Mammary epithelial cell (primary cell): ENCODE measurements around the gene HOXC13.

Source experiments
- EZH2 ChIP-seq: IDR thresholded peaks from 2 replicates; pipeline ENCODE4 v1.6.1; 2012; ENCODE audit warnings: low read length, inconsistent platforms, borderline replicate concordance
- TF ChIP-seq, protein P1 (sequence below), 2 donors: IDR thresholded peaks in 1 of 2; conservative IDR thresholded peaks in 1 of 2; 2 replicates each; pipeline ENCODE4 v1.5.1; 2011 to 2012; ENCODE audit warnings: inconsistent platforms in 2 of 2, low read length in 2 of 2, mild to moderate bottlenecking in 2 of 2, control low read depth in 1 of 2, low read depth in 1 of 2; ENCODE audit not compliant: insufficient read depth in 1 of 2; ENCODE audit errors: extremely low read depth in 1 of 2

DNA sequence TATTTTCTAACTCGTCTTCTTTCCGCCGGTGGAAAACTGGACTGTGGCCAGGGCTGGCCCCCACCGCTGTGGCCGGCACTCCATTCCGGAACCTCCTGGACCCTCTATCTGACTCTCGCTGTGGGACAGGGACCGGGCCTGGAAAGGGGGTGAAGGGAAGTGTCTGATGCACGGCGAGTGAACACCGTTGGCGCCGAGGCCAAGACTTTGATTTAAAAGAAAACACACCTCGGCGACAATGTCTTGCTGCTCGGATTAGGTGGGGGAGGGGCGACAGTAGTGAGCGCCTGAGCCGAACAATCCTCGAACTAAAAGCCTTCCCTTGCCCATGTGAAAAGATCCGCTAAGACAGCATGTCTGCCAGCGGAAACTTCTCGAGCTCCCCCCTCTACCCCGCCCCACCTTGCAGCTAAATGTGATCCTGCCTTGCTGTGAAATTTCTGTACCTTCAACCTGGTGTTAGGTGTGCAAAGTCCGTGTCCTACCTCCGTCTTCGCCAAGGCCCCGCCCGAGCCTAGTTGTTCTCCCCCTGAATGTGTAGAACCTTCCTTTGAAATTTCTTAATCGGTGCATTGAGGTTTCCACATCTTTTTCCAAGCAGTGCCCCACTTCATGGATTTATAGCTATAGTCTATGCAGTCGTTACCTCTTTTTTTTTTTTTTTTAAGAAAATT, 37.0 kb downstream of the HOXC13 start:
- TF ChIP-seq, protein P1, sequence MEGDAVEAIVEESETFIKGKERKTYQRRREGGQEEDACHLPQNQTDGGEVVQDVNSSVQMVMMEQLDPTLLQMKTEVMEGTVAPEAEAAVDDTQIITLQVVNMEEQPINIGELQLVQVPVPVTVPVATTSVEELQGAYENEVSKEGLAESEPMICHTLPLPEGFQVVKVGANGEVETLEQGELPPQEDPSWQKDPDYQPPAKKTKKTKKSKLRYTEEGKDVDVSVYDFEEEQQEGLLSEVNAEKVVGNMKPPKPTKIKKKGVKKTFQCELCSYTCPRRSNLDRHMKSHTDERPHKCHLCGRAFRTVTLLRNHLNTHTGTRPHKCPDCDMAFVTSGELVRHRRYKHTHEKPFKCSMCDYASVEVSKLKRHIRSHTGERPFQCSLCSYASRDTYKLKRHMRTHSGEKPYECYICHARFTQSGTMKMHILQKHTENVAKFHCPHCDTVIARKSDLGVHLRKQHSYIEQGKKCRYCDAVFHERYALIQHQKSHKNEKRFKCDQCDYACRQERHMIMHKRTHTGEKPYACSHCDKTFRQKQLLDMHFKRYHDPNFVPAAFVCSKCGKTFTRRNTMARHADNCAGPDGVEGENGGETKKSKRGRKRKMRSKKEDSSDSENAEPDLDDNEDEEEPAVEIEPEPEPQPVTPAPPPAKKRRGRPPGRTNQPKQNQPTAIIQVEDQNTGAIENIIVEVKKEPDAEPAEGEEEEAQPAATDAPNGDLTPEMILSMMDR (conservative IDR thresholded peaks at IDR 0.05 in 1 of 2, IDR thresholded peaks at IDR 0.05 in 1 of 2; ENCODE audit: extremely low read depth in 1 of 2, insufficient read depth in 1 of 2, low read depth in 1 of 2, low read length in 2 of 2) = no peak
- no peak for TF ChIP-seq EZH2
